ENCODE data around the gene TMEM132D. TPM values are rescaled to one million over a fixed set of nuclear protein-coding genes. Genes with fewer than 3 reads are reported as not detected.
"Not testable (repeated sequence)": the region's sequence is repeated elsewhere in the genome, so short reads cannot be mapped to it uniquely, and the experiment has no call there.

The TMEM132D gene
- total and polyA plus RNA-seq, 2 of the 8 experiments (the other 6 are each of a cell fraction or from before 2014, with no cell fraction given): 3.5 to 10.1 TPM

DNA sequence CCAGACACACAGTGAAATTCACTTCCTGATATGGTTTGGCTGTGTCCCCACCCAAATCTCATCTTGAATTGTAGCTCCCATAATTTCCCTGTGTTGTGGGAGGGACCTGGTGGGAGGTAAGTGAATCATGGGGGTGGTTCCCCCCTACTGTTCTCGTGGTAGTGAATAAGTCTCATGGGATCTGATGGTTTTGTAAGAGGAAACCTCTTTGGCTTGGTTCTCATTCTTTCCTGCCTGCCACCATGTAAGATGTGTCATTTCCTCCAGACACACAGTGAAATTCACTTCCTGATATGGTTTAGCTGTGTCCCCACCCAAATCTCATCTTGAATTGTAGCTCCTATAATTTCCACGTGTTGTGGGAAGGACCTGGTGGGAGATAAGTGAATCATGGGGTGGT is 354.8 kb downstream of the TMEM132D start:
- H4K5ac ChIP-seq (ENCODE audit: insufficient read length, low read depth, low read length); FAIRE-seq; H3K9ac ChIP-seq (replicated peaks in 1 of 4; ENCODE audit: extremely low read depth in 1 of 4, low read depth in 3 of 4, low read length in 3 of 4); H2AK5ac ChIP-seq (ENCODE audit: low read depth, low read length); H3K23me2 ChIP-seq (ENCODE audit: low read depth, low read length); H4K8ac ChIP-seq (ENCODE audit: extremely low read depth, insufficient read depth, low read length); H4K20me1 ChIP-seq (replicated peaks in 1 of 2; ENCODE audit: control insufficient read depth in 1 of 2, insufficient read depth in 2 of 2, low read length in 2 of 2); H3K18ac ChIP-seq (ENCODE audit: extremely low read depth, low read length); H3K9me3 ChIP-seq (ENCODE audit: insufficient read depth in 2 of 2, low read depth in 1 of 2, low read length in 1 of 2); POLR2A ChIA-PET (ENCODE audit: partially characterized antibody); H2BK12ac ChIP-seq (ENCODE audit: low read depth, low read length); H2BK15ac ChIP-seq (ENCODE audit: low read length); H2BK120ac ChIP-seq (replicated peaks; ENCODE audit: low read depth, low read length); H3K4me1 ChIP-seq (replicated peaks in 1 of 4; ENCODE audit: control insufficient read depth in 3 of 4, insufficient read depth in 4 of 4, low read length in 3 of 4); DNase-seq (ENCODE audit: low read depth in 1 of 2, low spot score in 2 of 2); H3K4me2 ChIP-seq (ENCODE audit: insufficient read depth in 1 of 2, low read depth in 2 of 2, low read length in 2 of 2); H3K14ac ChIP-seq (ENCODE audit: insufficient read length); H3K27me3 ChIP-seq (replicated peaks in 1 of 4; ENCODE audit: control insufficient read depth in 3 of 4, extremely low read depth in 1 of 4, insufficient read depth in 3 of 4, low read length in 3 of 4); H3K79me1 ChIP-seq (ENCODE audit: low read depth, low read length); H3K4me3 ChIP-seq (ENCODE audit: extremely low read depth in 1 of 4, insufficient read depth in 2 of 4, low read depth in 3 of 4, low read length in 4 of 4); H3K23ac ChIP-seq (ENCODE audit: insufficient read length); H3K36me3 ChIP-seq (ENCODE audit: control insufficient read depth in 2 of 4, insufficient read depth in 4 of 4, low read length in 3 of 4); H3K4ac ChIP-seq (replicated peaks; ENCODE audit: insufficient read length, low read depth, low read length); H3K79me2 ChIP-seq (ENCODE audit: control insufficient read depth in 1 of 2, insufficient read depth in 2 of 2, low read length in 2 of 2); H2AFZ ChIP-seq (ENCODE audit: low read length); H3K56ac ChIP-seq (replicated peaks; ENCODE audit: insufficient read length, low read depth, low read length); H2BK5ac ChIP-seq (ENCODE audit: low read depth, low read length); H2BK20ac ChIP-seq (ENCODE audit: low read length); H3K27ac ChIP-seq (ENCODE audit: low read depth, low read length); H4K91ac ChIP-seq (replicated peaks; ENCODE audit: insufficient read length, low read length): not testable (repeated sequence)
- WGBS, 2 experiments (ENCODE audit: extremely low coverage in 1 of 2, insufficient coverage in 1 of 2, insufficient read length in 1 of 2, insufficient replicate concordance in 2 of 2, low coverage in 1 of 2, low lambda C conversion rate in 2 of 2, missing lambda C conversion rate in 1 of 2): 95% methylated on average over 2 of the region's 2 CpGs; no CpG with 5 or more reads in 1 of the 2 experiments
- CTCF ChIA-PET (ENCODE audit: partially characterized antibody): interaction anchor here (1.3 kb wide), 1 partner anchor 9 kb away, joined by 3 read pairs; no protein-coding TSS in a partner anchor

All from H1 (cell line).